AG09319 (cell line): ENCODE results near the gene KIR2DL1.
"Not testable (repeated sequence)": the region's sequence is repeated elsewhere in the genome, so short reads cannot be mapped to it uniquely, and the experiment has no call there.

Experiments
- DNase-seq: peaks from one replicate; pipeline ENCODE4 v3.0.0-alpha.2; 2010; ENCODE audit warnings: low read depth; ENCODE audit errors: extremely low read depth
- CTCF ChIP-seq: IDR thresholded peaks from 2 replicates; pipeline ENCODE4 v1.5.1; 2011; ENCODE audit warnings: low read depth, mild to moderate bottlenecking, inconsistent platforms, low read length, moderate library complexity

The KIR2DL1 gene

GRCh38 chr19:54738715-54739114, 30.9 kb upstream of the KIR2DL1 start:
- no peak for DNase-seq
- TF ChIP-seq CTCF = no peak

GRCh38 chr19:54739587-54740497, 29.8 kb upstream of the KIR2DL1 start:
- no peak for DNase-seq

GRCh38 chr19:54741950-54742349, 27.6 kb upstream of the KIR2DL1 start:
- not testable (repeated sequence) for DNase-seq

More at GRCh38 chr19:54739587-54740497, 29.8 kb upstream of the KIR2DL1 start:
- TF ChIP-seq CTCF = no peak

- not testable (repeated sequence) for DNase-seq
Measured at GRCh38 chr19:54744080-54744479, 25.5 kb upstream of the KIR2DL1 start.

- DNase-seq = not testable (repeated sequence)
Measured at GRCh38 chr19:54747614-54748322, 21.8 kb upstream of the KIR2DL1 start.

GRCh38 chr19:54750276-54750675, 19.3 kb upstream of the KIR2DL1 start:
- not testable (repeated sequence) for DNase-seq

- DNase-seq = not testable (repeated sequence)
Measured at GRCh38 chr19:54756204-54757110, 13.1 kb upstream of the KIR2DL1 start.

GRCh38 chr19:54758577-54758976, 11.0 kb upstream of the KIR2DL1 start:
- not testable (repeated sequence) for DNase-seq

GRCh38 chr19:54764219-54764618, 5.4 kb upstream of the KIR2DL1 start:
- not testable (repeated sequence) for DNase-seq

- DNase-seq = not testable (repeated sequence)
Measured at GRCh38 chr19:54766464-54766863, 3.1 kb upstream of the KIR2DL1 start.

- DNase-seq = not testable (repeated sequence)
Measured at GRCh38 chr19:54770511-54770910, 918 bp downstream of the KIR2DL1 start.

- not testable (repeated sequence) for DNase-seq
Measured at GRCh38 chr19:54771018-54771960, 1.7 kb downstream of the KIR2DL1 start.

GRCh38 chr19:54772666-54773065, 3.1 kb downstream of the KIR2DL1 start:
- not testable (repeated sequence) for DNase-seq

GRCh38 chr19:54775095-54775815, 5.7 kb downstream of the KIR2DL1 start:
- not testable (repeated sequence) for DNase-seq

- not testable (repeated sequence) for DNase-seq
Measured at GRCh38 chr19:54775830-54776229, 6.2 kb downstream of the KIR2DL1 start.

GRCh38 chr19:54777851-54778250, 8.3 kb downstream of the KIR2DL1 start:
- DNase-seq = not testable (repeated sequence)
